CD14-positive monocyte (primary cell): ENCODE data around the gene ZNF385D. TPM values are rescaled to one million over a fixed set of nuclear protein-coding genes. Genes with fewer than 3 reads are reported as not detected.

Experiments
- DNase-seq, 3 donors: peaks; one replicate each; pipeline ENCODE4 v3.0.0-alpha.2; 2011 to 2022
- H2AFZ ChIP-seq: 2 replicates; pipeline ENCODE4 v1.6.0; 2012; ENCODE audit warnings: mild to moderate bottlenecking, low read depth, low read length, inconsistent platforms; ENCODE audit not compliant: insufficient read depth, poor library complexity, severe bottlenecking
- H3K27ac ChIP-seq, 2 donors: 1 replicate in 1 of 2; 2 replicates in 1 of 2; pipeline ENCODE4 v1.5.1; 2012 to 2013; ENCODE audit warnings: low read length in 2 of 2, control low read depth in 1 of 2, inconsistent platforms in 1 of 2, low read depth in 1 of 2, mild to moderate bottlenecking in 1 of 2
- H3K27me3 ChIP-seq, 2 donors: one replicate each; pipeline versions ENCODE4 v1.6.0 to v1.6.1; 2011 to 2013; ENCODE audit warnings: low read length in 2 of 2; ENCODE audit not compliant: control insufficient read depth in 2 of 2, insufficient read depth in 2 of 2
- H3K36me3 ChIP-seq, 2 donors: replicated peaks in 1 of 2; 1 replicate in 1 of 2; 2 replicates in 1 of 2; pipeline versions ENCODE4 v1.5.1 to v1.6.1; 2012 to 2013; ENCODE audit warnings: low read length in 2 of 2, control low read depth in 1 of 2, inconsistent platforms in 1 of 2, mild to moderate bottlenecking in 1 of 2; ENCODE audit not compliant: insufficient read depth in 2 of 2, control insufficient read depth in 1 of 2
- H3K4me1 ChIP-seq, 2 donors: 1 replicate in 1 of 2; 2 replicates in 1 of 2; pipeline versions ENCODE4 v1.5.1 to v1.6.1; 2012 to 2013; ENCODE audit warnings: low read length in 2 of 2, control low read depth in 1 of 2, inconsistent platforms in 1 of 2, mild to moderate bottlenecking in 1 of 2, moderate library complexity in 1 of 2; ENCODE audit not compliant: insufficient read depth in 2 of 2, control insufficient read depth in 1 of 2
- H3K4me2 ChIP-seq: replicated peaks from 2 replicates; pipeline ENCODE3; 2012; ENCODE audit warnings: low read length, moderate library complexity, mild to moderate bottlenecking; ENCODE audit not compliant: poor library complexity, severe bottlenecking; ENCODE audit errors: extremely low read depth
- H3K4me3 ChIP-seq, 3 experiments: fragments of 200-600 bp in 1 of 3; sonication (generic) in 1 of 3; replicated peaks in 1 of 3; 1 replicate in 2 of 3; 2 replicates in 1 of 3; pipeline ENCODE4 v1.5.1; 2011 to 2013; ENCODE audit warnings: low read length in 3 of 3, mild to moderate bottlenecking in 3 of 3, control low read depth in 2 of 3, low read depth in 2 of 3, inconsistent platforms in 1 of 3, moderate library complexity in 1 of 3
- H3K79me2 ChIP-seq: 2 replicates; pipeline ENCODE4 v1.6.0; 2012; ENCODE audit warnings: mild to moderate bottlenecking, control low read depth, inconsistent platforms, low read length, moderate library complexity; ENCODE audit not compliant: insufficient read depth
- H3K9ac ChIP-seq: 2 replicates; pipeline ENCODE4 v1.6.0; 2017; ENCODE audit warnings: low read length, mild to moderate bottlenecking; ENCODE audit not compliant: insufficient read depth, poor library complexity, severe bottlenecking
- H3K9me3 ChIP-seq, 2 donors: replicated peaks in 1 of 2; 1 replicate in 1 of 2; 2 replicates in 1 of 2; pipeline versions ENCODE4 v1.5.1 to v1.6.1; 2012 to 2013; ENCODE audit warnings: low read length in 2 of 2, control low read depth in 1 of 2; ENCODE audit not compliant: control insufficient read depth in 1 of 2, insufficient read depth in 1 of 2
- H4K20me1 ChIP-seq: 2 replicates; pipeline ENCODE4 v1.6.0; 2012; ENCODE audit warnings: mild to moderate bottlenecking, low read length, control low read depth, moderate library complexity; ENCODE audit not compliant: insufficient read depth
- H3K27ac Mint-ChIP-seq, 7 donors: one replicate each; pipeline ENCODE4 v1.8.0; 2020; ENCODE audit warnings: mild to moderate bottlenecking in 7 of 7, mixed read lengths in 7 of 7, moderate library complexity in 6 of 7, inconsistent platforms in 2 of 7
- H3K27me3 Mint-ChIP-seq, 3 donors: one replicate each; pipeline ENCODE4 v1.8.0; 2021 to 2022; ENCODE audit warnings: low read depth in 3 of 3, mild to moderate bottlenecking in 3 of 3, mixed read lengths in 3 of 3, moderate library complexity in 3 of 3, inconsistent platforms in 1 of 3
- H3K36me3 Mint-ChIP-seq, 2 donors: one replicate each; pipeline ENCODE4 v1.8.0; 2020; ENCODE audit warnings: mixed read lengths in 2 of 2, inconsistent platforms in 1 of 2, mild to moderate bottlenecking in 1 of 2
- H3K4me1 Mint-ChIP-seq: one replicate; pipeline ENCODE4 v1.8.0; 2020; ENCODE audit warnings: mild to moderate bottlenecking, mixed read lengths
- H3K4me3 Mint-ChIP-seq, 2 donors: one replicate each; pipeline ENCODE4 v1.8.0; 2020; ENCODE audit warnings: mild to moderate bottlenecking in 2 of 2, mixed read lengths in 2 of 2, moderate library complexity in 1 of 2
- H3K9me3 Mint-ChIP-seq, 7 donors: one replicate each; pipeline ENCODE4 v1.8.0; 2020 to 2022; ENCODE audit warnings: mixed read lengths in 7 of 7, mild to moderate bottlenecking in 6 of 7, moderate library complexity in 6 of 7, inconsistent platforms in 2 of 7
- WGBS: methylation state at CpG from one replicate; pipeline ENCODE4 v1.1.5; 2013; ENCODE audit warnings: missing lambda C conversion rate; ENCODE audit not compliant: insufficient coverage; 5-methylcytosine and 5-hydroxymethylcytosine counted together
- intact Hi-C, 2 donors: fragments of 100-400 bp; cut with micrococcal nuclease; formaldehyde crosslinking; loops; one replicate each; pipeline versions ENCODE4 v1.15.0 to v1.15.1; 2023
- polyA plus RNA-seq, 3 donors: library from polyadenylated mRNA; depleted of rRNA in 1 of 3; unstranded in 2 of 3; stranded (reverse) in 1 of 3; fragments of 300-500 nt in 2 of 3; fragments of >200 nt in 1 of 3; fragmentation: Illumina TruSeq in 2 of 3; gene quantifications; 1 replicate in 2 of 3; 2 replicates in 1 of 3; pipeline ENCODE4 v1.2.3, GENCODE V29; 2012 to 2021
- TF ChIP-seq, protein P1 (sequence below): fragments of 200-600 bp; IDR thresholded peaks from one replicate; pipeline ENCODE4 v1.8.0; 2022; ENCODE audit warnings: antibody characterized with exemption, mild to moderate bottlenecking

ZNF385D gene
- polyA plus RNA-seq, 3 donors, result not detected

- H3K4me1 ChIP-seq, result peaks cover 5 to 13% of the 10 kb centered on the region in 2 donors
- DNase-seq, result peak; percentile 52 to 61 (median 56)
- no peak overlapping the region for H3K4me3 ChIP-seq
- no peaks in the 10 kb centered on the region for H3K27me3 ChIP-seq
- peaks cover 11% of the 10 kb centered on the region for H3K4me1 Mint-ChIP-seq
- peak overlapping the region in 1 of 2 donors; percentile 54 for H3K4me3 Mint-ChIP-seq
- H2AFZ ChIP-seq, result no peak overlapping the region
- H3K36me3 ChIP-seq, result no peaks in the 10 kb centered on the region
- peaks cover 0 to 3% (median 0%) of the 10 kb centered on the region in 3 donors for H3K27me3 Mint-ChIP-seq
- H3K9me3 Mint-ChIP-seq, result no peaks in the 10 kb centered on the region
- no peaks in the 10 kb centered on the region for H3K36me3 Mint-ChIP-seq
- intact Hi-C loops, result no loop called here
- H3K27ac Mint-ChIP-seq, result peak overlapping the region in 3 of 7 donors; percentile 4 to 69 (median 41)
- TF ChIP-seq, protein P1, sequence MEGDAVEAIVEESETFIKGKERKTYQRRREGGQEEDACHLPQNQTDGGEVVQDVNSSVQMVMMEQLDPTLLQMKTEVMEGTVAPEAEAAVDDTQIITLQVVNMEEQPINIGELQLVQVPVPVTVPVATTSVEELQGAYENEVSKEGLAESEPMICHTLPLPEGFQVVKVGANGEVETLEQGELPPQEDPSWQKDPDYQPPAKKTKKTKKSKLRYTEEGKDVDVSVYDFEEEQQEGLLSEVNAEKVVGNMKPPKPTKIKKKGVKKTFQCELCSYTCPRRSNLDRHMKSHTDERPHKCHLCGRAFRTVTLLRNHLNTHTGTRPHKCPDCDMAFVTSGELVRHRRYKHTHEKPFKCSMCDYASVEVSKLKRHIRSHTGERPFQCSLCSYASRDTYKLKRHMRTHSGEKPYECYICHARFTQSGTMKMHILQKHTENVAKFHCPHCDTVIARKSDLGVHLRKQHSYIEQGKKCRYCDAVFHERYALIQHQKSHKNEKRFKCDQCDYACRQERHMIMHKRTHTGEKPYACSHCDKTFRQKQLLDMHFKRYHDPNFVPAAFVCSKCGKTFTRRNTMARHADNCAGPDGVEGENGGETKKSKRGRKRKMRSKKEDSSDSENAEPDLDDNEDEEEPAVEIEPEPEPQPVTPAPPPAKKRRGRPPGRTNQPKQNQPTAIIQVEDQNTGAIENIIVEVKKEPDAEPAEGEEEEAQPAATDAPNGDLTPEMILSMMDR, result no peak
- H3K9me3 ChIP-seq, result no peaks in the 10 kb centered on the region
- H3K79me2 ChIP-seq, result no peaks in the 10 kb centered on the region
- no CpG with 5 or more reads among the region's 1 CpG for WGBS
- no peaks in the 10 kb centered on the region for H4K20me1 ChIP-seq
- peak overlapping the region; percentile 26 for H3K4me2 ChIP-seq
- H3K27ac ChIP-seq, result peak overlapping the region in 1 of 2 donors; percentile 3
- no peak overlapping the region for H3K9ac ChIP-seq
Observed at GRCh38 chr3:21484828-21485144, 266.2 kb downstream of the ZNF385D start.

DNA sequence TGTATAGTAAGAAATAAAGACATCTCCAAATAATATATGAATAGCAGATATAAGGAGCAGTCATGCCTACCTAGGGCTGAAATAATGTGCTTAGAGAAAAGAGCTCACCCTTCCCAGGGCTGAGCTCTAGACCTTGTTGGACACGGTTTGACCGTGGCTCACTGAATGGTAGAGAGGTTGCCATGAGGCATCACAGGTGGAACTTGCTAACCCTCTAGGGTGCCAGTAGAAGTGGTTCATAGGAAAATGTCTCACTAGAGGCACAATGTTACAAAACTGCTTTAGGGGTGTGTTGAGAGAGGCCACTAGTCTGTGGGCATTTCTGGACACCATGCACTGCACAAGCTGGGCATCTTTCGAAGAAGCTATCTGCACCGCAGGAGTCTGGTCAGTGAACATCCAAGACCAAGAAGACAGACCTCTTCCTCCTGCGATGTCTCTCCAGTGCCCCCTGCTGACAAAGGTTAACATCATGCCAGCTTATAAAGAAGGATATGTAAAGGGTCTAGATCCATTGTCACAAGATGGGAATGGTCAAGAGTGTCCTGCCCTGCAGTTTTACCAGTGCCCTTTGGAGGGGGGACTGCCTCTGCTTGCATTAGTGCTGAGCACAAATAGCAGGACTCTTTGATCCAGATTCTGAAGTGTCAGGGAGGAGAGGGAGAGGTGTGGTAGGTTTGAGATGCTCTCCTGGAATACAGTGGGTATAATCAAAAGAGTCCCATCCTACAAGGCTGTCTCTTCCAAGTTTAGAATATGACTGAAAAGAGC lies 266.8 kb downstream of the ZNF385D start:
- Histone ChIP-seq H3K9ac (no peak overlapping the region), H3K27ac (no peak overlapping the region), H3K4me3 (no peak overlapping the region), H3K36me3 (no peaks in the 10 kb centered on the region), H3K4me2 (peak overlapping the region; percentile 26), H3K79me2 (no peaks in the 10 kb centered on the region), H3K4me1 (peaks cover 5 to 13% of the 10 kb centered on the region in 2 donors), H4K20me1 (no peaks in the 10 kb centered on the region), H2AFZ (no peak overlapping the region), H3K27me3 (no peaks in the 10 kb centered on the region), H3K9me3 (no peaks in the 10 kb centered on the region)
- H3K4me3 Mint-ChIP-seq, result peak overlapping the region in 1 of 2 donors; percentile 54
- TF ChIP-seq, protein P1, result no peak
- intact Hi-C loops, result no loop called here
- no peaks in the 10 kb centered on the region for H3K9me3 Mint-ChIP-seq
- DNase-seq, result peak in 1 of 3 donors; percentile 12
- peak overlapping the region in 5 of 7 donors; percentile 4 to 69 (median 41) for H3K27ac Mint-ChIP-seq
- 95% methylated on average over 3 of the region's 5 CpGs for WGBS
- H3K4me1 Mint-ChIP-seq, result peaks cover 11% of the 10 kb centered on the region
- H3K27me3 Mint-ChIP-seq, result peaks cover 0 to 3% (median 0%) of the 10 kb centered on the region in 3 donors
- no peaks in the 10 kb centered on the region for H3K36me3 Mint-ChIP-seq
